NCI-H748 (cell line): ENCODE results near the gene SCD5.

Experiments used
- DNase-seq: peaks from one replicate; lab custom pipeline; 2025; ENCODE audit not compliant: unreplicated experiment; lab: John Stamatoyannopoulos, UW

SCD5 gene

DNA sequence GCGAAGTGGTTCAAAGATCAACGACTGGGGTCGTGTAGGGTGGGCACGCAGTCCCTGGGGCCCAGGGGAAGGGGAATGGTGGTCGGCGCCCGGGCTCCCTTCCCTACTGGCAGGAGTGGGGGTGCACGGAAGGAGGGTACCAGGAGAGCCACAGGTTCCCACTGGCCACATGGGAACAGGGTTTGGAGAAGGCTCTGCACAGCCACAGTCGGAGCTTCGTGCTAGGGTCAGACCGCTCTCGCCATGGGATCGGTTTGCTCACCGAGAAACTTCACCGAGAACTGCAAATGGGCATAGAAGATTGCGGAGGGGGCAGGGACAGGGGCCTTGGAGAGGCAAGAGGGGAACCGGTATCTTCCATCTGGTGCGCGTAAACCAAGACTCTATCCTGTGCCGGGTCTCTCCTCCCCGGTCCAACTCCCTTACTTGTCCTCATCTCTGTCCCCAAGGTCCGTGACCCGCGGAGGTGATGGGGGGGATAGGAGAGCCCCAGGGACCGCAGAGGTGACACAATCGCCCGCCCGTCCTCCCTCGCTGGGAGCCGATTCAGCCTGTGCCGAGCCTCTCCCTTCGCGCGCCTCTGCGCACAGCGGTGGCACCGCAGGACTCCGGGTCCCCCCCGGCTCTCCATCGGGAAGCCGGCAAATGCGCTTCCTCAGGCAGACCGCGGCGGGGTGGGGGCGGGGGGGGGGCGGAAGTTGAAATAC, 1.0 kb downstream of the SCD5 start:
- DNase-seq = peak; percentile 40

DNA sequence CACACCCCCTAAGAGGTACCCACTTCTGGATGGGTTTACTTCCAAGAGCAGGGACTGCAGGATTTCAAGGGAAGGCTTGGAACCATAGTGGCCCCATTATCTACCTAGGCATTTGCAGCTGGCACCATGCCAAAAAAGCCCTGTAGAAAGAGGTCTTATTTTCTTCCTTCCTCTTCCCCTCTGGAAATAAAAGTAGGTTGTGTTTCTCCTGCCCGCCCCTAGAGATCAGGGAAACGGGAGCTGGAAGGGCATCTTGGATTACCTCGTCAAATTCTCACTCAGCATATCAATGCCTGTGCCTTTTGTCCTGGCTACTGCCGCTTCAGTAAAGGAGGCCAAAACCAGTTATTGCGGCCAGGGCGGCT, 1.6 kb downstream of the SCD5 start:
- DNase-seq = peak; percentile 43

DNA sequence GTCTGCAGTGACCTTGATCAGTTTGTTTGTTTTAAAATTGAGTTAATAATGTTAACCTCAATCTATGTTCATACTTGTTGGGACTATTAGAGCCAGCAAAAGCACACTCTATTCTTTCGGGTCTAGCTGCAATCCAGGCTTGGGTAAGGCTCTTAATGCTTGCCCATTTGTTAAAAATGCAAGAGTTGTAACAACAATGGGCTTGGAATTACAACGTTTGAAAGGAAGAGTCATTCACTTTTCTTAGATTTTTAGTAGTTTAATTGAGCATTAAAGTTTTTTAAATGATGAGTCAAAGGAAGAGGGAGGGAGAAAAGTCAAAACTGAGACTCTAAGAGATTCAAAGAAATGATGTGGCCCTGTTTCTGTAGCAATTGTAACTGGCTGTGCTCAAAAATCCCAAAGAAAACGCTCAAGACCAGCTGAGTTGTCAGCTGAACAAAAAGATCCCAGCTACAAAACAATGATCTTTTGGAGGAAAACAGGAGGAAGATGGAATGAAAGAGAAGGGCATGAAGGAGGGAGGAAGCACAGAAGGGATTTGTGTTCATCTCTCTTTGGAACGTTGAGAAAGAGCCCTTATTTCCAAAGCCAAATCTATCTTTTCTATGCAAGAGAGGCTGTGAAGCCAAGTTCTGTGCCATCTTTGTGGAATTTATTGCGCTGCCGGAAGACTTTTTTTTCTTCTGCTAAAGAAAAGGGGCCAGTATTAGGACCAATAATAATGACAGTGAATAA, 5.5 kb downstream of the SCD5 start:
- DNase-seq = no peak

DNA sequence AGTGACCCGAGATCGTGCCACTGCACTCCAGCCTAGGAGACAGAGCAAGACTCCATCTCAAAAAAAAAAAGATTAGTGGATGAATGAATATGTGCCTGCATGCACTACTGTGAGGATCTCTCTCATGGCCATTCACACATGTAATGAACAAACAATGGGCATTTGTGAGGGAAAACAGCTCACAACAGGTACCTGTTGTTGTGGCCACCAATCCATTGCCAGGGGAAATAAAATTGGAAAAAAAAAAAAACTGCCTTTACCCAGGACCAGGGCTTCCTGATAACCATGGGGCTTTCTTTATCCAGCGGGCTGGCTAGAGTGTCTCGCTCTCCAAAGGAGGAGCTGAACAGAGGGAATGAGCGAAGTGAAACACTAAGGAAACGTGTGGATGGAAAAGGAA, 7.4 kb downstream of the SCD5 start:
- no peak for DNase-seq

DNA sequence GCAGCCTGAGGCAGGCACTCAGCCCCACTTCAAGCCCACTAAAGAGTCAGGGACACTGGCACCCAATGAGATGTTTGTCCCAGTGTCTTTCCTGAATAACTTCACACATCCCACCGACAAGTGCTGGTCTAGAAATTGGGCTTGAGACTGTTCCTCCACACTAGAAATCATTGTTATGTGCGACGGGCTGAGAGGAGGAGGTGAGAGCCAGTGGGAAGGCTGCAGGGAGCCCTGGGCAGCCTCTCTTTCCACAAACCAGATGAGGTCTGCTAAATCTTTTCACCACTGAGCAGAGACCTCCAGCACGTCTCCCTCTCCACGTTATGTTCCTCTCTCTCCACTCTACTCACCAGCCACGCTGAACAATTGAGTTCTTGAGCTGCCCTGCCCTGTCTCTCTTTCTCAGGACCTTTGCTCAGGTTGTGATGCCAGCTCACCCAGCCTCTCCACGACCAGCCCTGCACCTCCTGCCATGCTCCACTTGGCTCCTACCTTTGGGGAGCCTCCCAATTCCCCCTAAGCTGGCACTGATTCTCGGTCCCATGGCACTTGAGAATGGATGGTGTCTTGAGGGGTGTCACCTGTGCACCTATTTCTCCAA, 8.4 kb downstream of the SCD5 start:
- no peak for DNase-seq

DNA sequence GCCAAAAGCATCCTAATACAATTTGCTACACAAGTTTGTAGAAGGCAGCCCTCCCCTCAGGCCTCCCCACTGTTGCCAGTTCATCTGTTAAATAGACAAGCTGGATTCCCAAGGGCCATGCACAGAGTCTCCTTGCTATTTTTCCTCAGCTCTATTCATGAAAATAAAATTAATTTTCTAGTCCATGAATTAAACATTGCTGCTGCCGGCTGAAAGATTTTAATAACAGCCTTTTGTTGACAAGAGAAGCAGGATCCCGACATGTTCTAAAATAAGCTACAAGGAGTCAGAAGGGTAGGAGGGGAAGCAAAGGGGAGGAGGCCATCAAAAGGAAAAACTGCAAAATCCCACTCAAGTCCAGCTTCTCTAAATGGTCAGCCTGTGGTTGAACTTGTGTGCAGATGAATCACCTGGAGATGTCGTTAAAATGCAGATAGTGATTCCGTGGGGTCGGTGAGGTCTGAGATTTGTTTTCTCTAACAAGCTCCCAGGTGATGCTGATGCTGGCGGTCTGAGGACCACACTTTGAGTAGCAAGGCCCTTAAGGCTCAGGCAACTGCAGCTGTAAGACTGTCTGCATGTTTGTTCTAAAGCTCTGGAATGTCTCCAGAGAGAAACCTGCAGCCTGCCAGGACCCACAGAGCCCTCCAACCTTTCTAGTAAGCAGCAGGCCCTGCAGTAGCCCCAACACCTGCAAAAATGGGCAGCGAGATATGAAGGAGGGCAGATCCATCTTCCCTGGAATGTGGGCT, 9.4 kb downstream of the SCD5 start:
- no peak for DNase-seq

DNA sequence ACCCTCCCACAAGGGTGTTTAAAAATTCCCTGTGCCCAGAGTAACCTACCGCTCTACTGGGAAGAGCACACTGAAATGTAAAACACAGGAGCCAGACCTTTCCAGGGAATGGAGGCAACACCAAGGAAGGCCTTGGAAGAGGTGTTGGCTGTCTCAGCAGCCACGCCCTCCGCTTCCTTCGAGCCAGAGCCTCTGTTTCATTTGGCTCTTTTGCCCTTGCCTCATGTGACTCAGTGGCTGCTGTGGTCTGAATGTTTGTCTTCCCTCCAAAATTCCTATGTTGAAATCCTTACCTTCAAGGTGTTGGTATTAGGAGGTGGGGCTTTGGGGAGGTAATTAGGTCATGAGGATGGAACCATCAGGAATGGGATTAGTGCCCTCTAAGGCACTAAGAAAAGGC, 11.3 kb downstream of the SCD5 start:
- no peak for DNase-seq

DNA sequence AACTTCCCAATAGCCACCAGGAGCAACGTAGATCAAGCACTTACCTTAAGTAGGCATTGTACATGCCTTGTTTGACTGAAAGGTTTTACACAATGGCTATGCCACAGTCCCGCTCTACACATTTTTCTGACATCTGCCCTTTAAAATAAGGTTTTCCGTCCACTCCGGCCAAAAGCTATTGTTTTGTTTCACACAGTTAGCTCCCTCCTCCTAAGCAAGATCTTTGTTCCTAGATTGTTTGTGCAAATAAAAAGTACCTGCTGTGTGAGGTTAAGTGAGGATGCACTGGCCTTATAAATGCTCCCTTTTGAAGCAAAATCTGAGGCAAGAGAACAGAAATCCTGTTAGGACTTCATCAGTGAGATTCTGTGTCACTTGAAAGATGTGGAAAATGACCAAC, 11.8 kb downstream of the SCD5 start:
- DNase-seq = no peak

DNA sequence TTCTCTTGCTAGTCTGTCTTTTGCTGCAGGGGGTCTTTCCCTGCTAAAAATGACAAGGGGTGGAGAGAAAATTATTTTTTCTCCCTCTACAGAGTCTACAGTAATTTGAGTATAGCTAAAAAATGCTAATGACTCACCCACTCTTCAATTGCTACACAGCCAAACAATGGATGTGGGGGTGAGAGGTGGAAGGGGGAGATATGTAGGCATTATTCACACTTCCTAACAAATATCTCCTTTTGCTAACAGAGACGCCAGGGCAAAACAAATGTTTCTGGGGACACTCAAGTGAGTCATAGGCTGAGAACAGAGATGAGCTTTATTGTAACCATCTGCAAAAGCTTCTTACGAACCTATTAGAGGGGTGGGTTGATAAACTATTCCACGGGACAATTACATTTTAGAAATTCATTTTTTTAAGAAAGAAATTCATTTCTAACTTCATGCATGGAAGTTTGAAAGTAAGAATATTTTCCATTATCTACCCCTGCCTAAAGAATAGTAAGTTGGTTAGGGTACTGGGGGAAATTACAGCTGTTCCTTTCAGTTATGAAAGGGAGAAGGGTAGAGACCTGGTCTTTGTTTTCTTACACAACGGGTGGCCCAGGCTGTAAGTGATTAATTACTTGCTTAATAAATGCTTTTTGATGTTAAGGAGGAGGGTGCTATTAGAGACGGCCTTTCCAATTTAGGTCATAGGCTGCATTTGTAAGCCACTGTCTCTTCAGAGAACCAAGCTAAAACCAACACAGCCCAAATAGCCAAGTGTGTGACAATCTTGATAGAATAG, 12.8 kb downstream of the SCD5 start:
- peak; percentile 58 for DNase-seq

DNA sequence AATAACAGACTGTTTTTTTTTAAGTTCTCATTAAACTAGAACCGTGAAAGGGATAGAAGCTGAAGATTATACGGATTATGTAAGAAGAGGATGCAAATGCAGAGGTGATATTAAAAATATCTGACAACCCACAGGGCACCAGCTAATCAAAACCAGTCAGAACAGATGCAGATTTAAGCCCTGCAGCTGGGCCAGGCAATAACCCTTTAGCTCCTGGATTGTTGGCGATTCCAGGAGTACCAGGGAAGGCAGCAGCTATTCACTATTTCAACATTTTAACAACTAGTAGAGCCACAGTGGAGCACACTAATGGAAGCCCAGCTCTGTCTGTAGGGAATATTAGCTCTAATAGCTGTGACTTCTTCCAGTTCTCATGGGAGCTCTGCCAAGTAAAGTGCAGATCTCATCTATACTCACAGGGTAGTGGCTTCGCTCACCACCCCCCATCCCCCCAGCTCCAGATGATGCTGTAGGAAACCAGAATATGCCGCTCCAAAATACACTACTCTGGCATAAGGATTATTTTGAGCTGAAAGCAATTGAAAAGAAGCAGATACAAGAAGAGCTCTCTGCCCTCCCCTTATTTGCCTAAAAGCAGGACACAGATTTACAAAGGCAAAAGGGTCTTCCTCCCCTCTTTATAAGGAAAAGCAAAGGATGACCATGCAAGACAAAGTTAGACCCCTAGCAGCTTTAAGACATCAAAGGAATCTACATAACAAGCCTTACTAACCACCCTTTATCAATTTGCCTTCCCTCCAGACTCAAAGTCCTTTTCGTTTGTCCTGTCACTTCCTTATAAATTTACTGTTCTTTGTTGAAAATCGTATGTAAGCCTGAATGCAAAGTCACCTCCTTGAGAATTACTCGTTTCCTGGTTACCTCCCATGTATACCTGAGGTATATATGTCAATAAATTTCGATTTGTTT, 13.7 kb downstream of the SCD5 start:
- DNase-seq = no peak

DNA sequence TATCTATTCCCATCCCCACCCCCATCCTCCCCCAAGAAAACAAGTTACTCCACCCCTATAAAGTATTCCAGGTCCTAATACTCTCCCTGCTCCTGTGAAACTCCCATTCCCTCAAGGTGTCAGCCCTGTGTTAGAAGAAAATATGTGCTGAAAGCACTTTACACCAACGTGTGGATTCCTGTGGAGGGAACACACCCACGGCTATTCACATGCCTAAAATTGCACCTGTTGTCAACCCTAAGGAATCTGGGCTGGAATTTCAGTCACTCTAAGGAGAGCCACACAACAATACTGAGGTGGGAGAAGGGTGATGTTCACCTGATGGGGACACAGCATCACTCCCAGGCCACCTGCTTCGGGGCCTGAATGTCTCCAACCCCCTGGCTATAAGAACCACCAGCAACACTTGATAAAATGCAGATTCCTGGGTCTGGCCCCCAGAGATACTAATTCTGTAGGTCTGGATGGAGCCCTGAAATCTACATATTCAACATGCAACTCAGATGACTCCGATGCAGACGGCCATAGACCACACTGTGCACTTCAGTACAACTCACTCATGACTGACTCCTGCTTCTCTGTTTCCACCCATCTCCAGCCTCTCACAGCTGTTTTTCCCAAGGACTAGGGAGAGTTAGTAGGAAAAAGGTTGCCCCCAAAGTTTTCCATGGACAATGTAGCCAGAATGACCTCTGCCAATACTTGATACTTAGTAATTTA, 15.8 kb downstream of the SCD5 start:
- no peak for DNase-seq

DNA sequence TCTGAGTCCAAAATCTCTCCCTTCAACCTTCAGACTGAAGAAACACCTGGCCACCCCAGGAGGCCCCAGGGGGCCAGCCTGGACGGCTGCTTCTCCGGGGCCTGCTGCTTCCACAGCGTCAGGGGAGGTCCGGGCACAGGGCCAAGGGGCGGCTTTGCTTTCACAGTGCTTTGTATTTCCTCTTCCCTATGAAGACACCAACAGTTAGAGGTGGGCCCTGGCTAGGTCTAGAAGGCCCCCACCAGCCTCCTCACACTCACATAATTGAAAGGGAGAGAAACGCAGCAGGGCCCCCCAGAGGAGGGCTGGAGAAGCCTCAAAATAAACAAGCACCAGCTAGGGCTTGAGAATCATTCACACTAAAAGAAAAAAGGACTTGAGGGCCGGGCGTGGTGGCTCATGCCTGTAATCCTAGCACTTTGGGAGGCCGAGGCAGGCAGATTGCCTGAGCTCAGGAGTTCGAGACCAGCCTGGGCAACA, 17.8 kb downstream of the SCD5 start:
- DNase-seq = peak; percentile 58

DNA sequence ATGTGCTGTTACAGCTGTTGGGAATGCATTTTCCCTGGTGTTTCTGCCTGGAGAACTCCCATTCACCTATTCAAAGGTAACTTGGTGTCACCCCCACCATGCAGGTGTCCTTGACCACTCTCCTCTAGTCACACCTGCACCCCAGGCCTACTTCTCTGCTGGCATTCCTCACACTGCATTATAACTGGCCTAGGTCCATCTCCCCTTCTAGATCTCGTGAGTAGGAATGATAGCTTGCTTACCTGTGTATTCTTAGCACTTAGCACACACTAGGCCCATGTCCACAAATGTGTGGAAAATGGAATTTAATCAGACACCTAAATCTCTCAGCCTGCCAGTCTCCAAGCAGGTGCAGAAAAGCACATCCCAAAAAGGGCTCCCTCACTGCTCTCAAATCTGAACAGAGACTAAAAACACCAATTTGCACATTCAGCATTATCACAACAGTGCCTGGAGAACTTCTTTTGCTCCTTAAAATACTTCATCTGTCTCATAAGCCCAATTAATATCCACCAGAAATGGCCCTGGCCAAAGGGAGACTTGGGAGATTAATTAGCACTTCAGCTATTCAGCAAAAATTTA, 18.3 kb downstream of the SCD5 start:
- DNase-seq = no peak

DNA sequence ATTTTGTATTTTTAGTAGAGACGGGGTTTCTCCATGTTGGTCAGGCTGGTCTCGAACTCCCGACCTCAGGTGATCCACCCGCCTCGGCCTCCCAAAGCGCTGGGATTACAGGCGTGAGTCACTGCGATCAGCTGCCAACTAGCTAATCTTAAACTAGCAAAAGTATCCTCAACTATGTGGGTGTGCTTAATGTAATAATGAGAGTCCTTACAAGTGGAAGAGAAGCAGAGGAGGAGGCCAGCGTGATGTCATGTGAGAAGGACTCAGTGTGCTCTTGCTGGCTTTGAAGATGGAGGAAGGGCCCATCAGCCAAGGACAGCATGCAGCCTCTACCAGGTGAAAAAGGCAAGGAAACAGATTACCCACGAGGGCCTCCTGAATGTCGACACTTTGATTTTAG, 19.6 kb downstream of the SCD5 start:
- no peak for DNase-seq

DNA sequence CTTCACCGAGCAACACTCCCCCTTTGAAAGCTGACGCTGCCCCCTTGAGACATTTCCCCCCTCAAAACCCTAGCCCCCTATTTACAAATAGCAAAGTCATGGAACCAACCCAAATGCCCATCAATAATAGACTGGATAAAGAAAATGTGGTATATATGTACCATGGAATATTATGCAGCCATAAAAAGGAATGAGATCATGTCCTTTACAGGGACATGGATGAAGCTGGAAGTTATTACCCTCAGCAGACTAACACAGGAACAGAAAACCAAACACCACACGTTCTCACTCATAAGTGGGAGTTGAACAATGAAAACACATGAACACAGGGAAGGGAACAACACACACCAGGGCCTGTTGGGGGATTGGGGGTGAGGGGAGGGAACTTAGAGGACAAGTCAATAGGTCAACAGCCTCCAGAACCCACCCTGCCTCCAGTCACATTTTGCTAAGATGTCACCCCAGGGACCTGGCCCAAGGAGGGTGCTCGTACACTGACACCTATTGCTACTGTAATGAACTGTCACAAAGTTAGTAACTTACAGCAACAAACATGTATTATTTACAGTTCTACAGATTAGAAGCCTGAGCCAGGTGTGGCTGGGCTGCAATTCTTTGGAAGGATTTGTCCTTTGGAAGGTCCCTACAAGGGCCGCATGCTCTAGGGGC, 20.6 kb downstream of the SCD5 start:
- no peak for DNase-seq

DNA sequence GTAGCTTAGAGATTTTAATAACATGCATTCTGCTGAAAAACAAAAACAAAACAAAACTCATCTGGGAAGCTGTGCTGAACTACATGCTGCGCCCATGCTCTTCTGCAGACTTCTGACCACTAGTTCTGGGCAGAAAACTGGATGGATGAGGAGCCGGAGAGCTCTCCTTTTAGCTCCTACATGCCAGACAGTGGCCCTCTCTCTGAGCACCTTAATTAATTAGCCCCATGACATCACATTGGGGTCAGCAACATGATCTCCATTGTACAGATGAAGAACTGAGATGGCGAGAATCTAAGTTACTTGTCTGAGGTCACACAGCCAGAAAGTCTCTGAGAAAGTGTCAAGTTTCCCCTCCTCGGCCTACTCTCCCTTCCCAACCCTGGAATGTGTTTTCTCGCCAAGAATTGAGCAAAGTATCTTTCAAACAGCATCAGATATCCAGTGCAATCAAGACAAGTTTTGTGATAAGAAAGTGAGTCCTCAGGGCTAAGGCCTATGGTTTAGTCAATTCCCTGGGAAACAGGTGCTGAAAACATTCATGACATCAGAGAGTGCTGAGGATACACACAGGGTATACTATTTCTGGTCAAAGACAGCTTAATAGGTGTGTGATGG, 21.6 kb downstream of the SCD5 start:
- no peak for DNase-seq

DNA sequence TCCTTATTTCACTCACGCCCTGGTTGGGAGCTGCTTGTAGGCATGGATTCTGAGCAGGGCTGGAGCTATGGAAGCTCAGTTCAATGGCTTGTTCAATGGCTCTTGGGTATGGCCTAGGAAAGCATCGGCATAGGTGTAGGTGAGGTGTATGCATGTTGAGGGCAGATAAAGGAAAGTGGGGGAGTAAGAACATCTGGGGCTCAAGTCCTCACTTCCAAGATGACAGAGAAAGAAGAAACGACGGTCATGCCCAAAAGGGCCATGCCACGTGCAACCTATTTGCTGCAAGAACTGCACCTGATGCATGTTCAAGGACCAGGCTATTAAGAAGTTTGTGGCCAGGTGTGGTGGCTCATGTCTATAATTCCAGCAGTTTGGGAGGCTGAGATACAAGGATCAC, 23.4 kb downstream of the SCD5 start:
- no peak for DNase-seq

DNA sequence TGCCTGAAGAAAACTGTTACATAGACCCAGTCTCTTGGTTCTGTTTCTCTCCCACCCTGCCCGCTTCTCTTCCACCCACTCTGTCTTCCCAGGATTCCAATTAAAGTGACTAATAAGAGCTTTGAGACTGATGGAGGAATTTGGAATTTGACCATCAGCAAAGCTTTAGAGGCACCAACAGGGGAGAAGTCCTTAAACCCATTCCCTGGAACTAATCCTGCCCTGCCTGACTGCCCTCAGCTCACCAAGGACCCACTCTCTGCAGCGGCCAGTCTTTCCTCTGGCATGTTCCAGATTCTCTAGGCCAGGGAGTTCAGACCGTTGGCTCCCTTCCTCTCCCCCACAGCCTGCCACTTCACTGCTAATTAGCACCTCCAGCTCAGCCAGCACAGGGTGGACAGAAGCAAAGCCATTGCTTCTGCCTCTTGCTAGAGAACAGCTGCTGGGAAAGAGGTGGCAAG, 23.9 kb downstream of the SCD5 start:
- no peak for DNase-seq
